Measurements from ENCODE around the gene WNT11. TPM values are rescaled to one million over a fixed set of nuclear protein-coding genes. Genes with fewer than 3 reads are reported as not detected.

The WNT11 gene
- total RNA-seq, 1 experiment from 2014 or later, result 0.40 TPM

GRCh38 chr11:76247091-76247490 lies 40.8 kb upstream of the WNT11 start:
- H3K9ac ChIP-seq (ENCODE audit: low read length), result no peak overlapping the region
- no peak for DNase-seq
- no peaks in the 10 kb centered on the region for H3K36me3 ChIP-seq (ENCODE audit: low read depth, low read length)
- intact Hi-C loops (cut with micrococcal nuclease), result no loop called here
- no peak for ATAC-seq
- no peak overlapping the region for H2AFZ ChIP-seq (ENCODE audit: low read length)
- no peaks in the 10 kb centered on the region for H3K79me2 ChIP-seq (ENCODE audit: low read length)
- H3K4me3 ChIP-seq (ENCODE audit: low read length), result no peak overlapping the region
- no peak for TF ChIP-seq EZH2phosphoT487 (IDR thresholded peaks at IDR 0.05; ENCODE audit: borderline replicate concordance, low read length)
- TF ChIP-seq EZH2 (IDR thresholded peaks at IDR 0.05; ENCODE audit: low read length, unreplicated experiment), result no peak
- no peak for TF ChIP-seq CTCF (conservative IDR thresholded peaks at IDR 0.05; ENCODE audit: low read depth, low read length)
- H4K20me1 ChIP-seq (ENCODE audit: low read length), result no peaks in the 10 kb centered on the region
- H3K4me2 ChIP-seq (ENCODE audit: low read length), result no peak overlapping the region
- H3K9me2 ChIP-seq (replicated peaks; ENCODE audit: low read length), result no peaks in the 10 kb centered on the region
- POLR2A ChIA-PET (ENCODE audit: unreplicated experiment), result no interaction called here
- H3K27ac ChIP-seq (ENCODE audit: low read length), result no peak overlapping the region
- no peaks in the 10 kb centered on the region for H3K9me3 ChIP-seq (ENCODE audit: low read length)
- CTCF ChIA-PET, result no interaction called here
- H3K27me3 ChIP-seq (ENCODE audit: low read length), result peaks cover 5% of the 10 kb centered on the region; the same call in 1 of the 2 replicates
- no peaks in the 10 kb centered on the region for H3K4me1 ChIP-seq (ENCODE audit: insufficient read depth, low read length)
- BruUV-seq (replicated peaks), result no TSS peak
- H3F3A ChIP-seq (ENCODE audit: low read length, unreplicated experiment), result no peaks in the 10 kb centered on the region

- Histone ChIP-seq H3F3A (ENCODE audit: low read length, unreplicated experiment) (no peaks in the 10 kb centered on the region), H4K20me1 (ENCODE audit: low read length) (no peaks in the 10 kb centered on the region), H3K36me3 (ENCODE audit: low read depth, low read length) (no peaks in the 10 kb centered on the region), H3K4me3 (ENCODE audit: low read length) (no peak overlapping the region), H3K4me1 (ENCODE audit: insufficient read depth, low read length) (no peaks in the 10 kb centered on the region), H3K4me2 (ENCODE audit: low read length) (no peak overlapping the region), H3K9me2 (replicated peaks; ENCODE audit: low read length) (no peaks in the 10 kb centered on the region), H3K9ac (ENCODE audit: low read length) (no peak overlapping the region), H3K9me3 (ENCODE audit: low read length) (no peaks in the 10 kb centered on the region), H2AFZ (ENCODE audit: low read length) (no peak overlapping the region), H3K27ac (ENCODE audit: low read length) (no peak overlapping the region), H3K79me2 (ENCODE audit: low read length) (no peaks in the 10 kb centered on the region), H3K27me3 (ENCODE audit: low read length) (peaks cover 3% of the 10 kb centered on the region; the same call in 1 of the 2 replicates)
- TF ChIP-seq EZH2 (IDR thresholded peaks at IDR 0.05; ENCODE audit: low read length, unreplicated experiment) (no peak), CTCF (conservative IDR thresholded peaks at IDR 0.05; ENCODE audit: low read depth, low read length) (no peak), EZH2phosphoT487 (IDR thresholded peaks at IDR 0.05; ENCODE audit: borderline replicate concordance, low read length) (no peak)
- BruUV-seq (replicated peaks), result no TSS peak
- ATAC-seq (no peak), DNase-seq (no peak)
- intact Hi-C loops (cut with micrococcal nuclease), result no loop called here
- POLR2A ChIA-PET (ENCODE audit: unreplicated experiment), result no interaction called here
- CTCF ChIA-PET, result no interaction called here
These were observed 40.1 kb upstream of the WNT11 start for GRCh38 chr11:76246271-76246933.

- TF ChIP-seq CTCF (conservative IDR thresholded peaks at IDR 0.05; ENCODE audit: low read depth, low read length) (no peak), EZH2 (IDR thresholded peaks at IDR 0.05; ENCODE audit: low read length, unreplicated experiment) (no peak), EZH2phosphoT487 (IDR thresholded peaks at IDR 0.05; ENCODE audit: borderline replicate concordance, low read length) (no peak)
- CTCF ChIA-PET, result no interaction called here
- BruUV-seq (replicated peaks), result no TSS peak
- no peak for DNase-seq
- Histone ChIP-seq H3K9me2 (replicated peaks; ENCODE audit: low read length) (no peaks in the 10 kb centered on the region), H3K4me3 (ENCODE audit: low read length) (no peak overlapping the region), H3K9ac (ENCODE audit: low read length) (no peak overlapping the region), H3K4me1 (ENCODE audit: insufficient read depth, low read length) (no peaks in the 10 kb centered on the region), H3K27ac (ENCODE audit: low read length) (no peak overlapping the region), H3K27me3 (ENCODE audit: low read length) (peaks cover under 1% of the 10 kb centered on the region; the same call in 1 of the 2 replicates), H3K4me2 (ENCODE audit: low read length) (no peak overlapping the region), H3K36me3 (ENCODE audit: low read depth, low read length) (no peaks in the 10 kb centered on the region), H3F3A (ENCODE audit: low read length, unreplicated experiment) (no peaks in the 10 kb centered on the region), H3K79me2 (ENCODE audit: low read length) (no peaks in the 10 kb centered on the region), H3K9me3 (ENCODE audit: low read length) (no peaks in the 10 kb centered on the region), H4K20me1 (ENCODE audit: low read length) (no peaks in the 10 kb centered on the region), H2AFZ (ENCODE audit: low read length) (no peak overlapping the region)
- POLR2A ChIA-PET (ENCODE audit: unreplicated experiment), result no interaction called here
- intact Hi-C loops (cut with micrococcal nuclease), result no loop called here
- ATAC-seq, result no peak
These were observed 39.4 kb upstream of the WNT11 start for GRCh38 chr11:76245720-76246119.
